KMS-11 (cell line): ENCODE data around the gene ZCCHC10.
"Not testable (repeated sequence)": the region's sequence is repeated elsewhere in the genome, so short reads cannot be mapped to it uniquely, and the experiment has no call there.

Source experiments
- H2AFZ ChIP-seq: fragments of 200-600 bp; sonication (generic); 2 replicates; pipeline ENCODE4 v1.6.1; 2016; ENCODE audit warnings: antibody characterized with exemption, mixed run types, low read depth
- H3K27ac ChIP-seq: fragments of 200-600 bp; sonication (generic); 2 replicates; pipeline ENCODE4 v1.6.1; 2016; ENCODE audit warnings: mild to moderate bottlenecking, mixed run types
- H3K27me3 ChIP-seq: fragments of 200-600 bp; sonication (generic); 2 replicates; pipeline ENCODE4 v1.6.1; 2017; ENCODE audit warnings: mild to moderate bottlenecking, low read depth, mixed run types, moderate library complexity; ENCODE audit not compliant: insufficient read depth
- H3K36me3 ChIP-seq: fragments of 200-600 bp; sonication (generic); 2 replicates; pipeline ENCODE4 v1.6.1; 2017; ENCODE audit warnings: mild to moderate bottlenecking, mixed run types; ENCODE audit not compliant: insufficient read depth
- H3K4me1 ChIP-seq: fragments of 200-600 bp; sonication (generic); 2 replicates; pipeline ENCODE4 v1.6.1; 2016; ENCODE audit warnings: mild to moderate bottlenecking, low read depth, mixed run types; ENCODE audit not compliant: poor library complexity, severe bottlenecking
- H3K4me2 ChIP-seq: fragments of 200-600 bp; sonication (generic); 2 replicates; pipeline ENCODE4 v1.7.0; 2016; ENCODE audit warnings: mild to moderate bottlenecking, mixed run types
- H3K4me3 ChIP-seq: fragments of 200-600 bp; sonication (generic); IDR thresholded peaks from 2 replicates; pipeline ENCODE4 v1.6.1; 2017; ENCODE audit warnings: low read depth, low read length, mixed read lengths; ENCODE audit not compliant: insufficient read depth
- H3K79me2 ChIP-seq: fragments of 200-600 bp; sonication (generic); 2 replicates; pipeline ENCODE4 v1.6.1; 2016; ENCODE audit warnings: low read depth, mixed run types; ENCODE audit not compliant: insufficient read depth
- H3K9ac ChIP-seq: fragments of 200-600 bp; sonication (generic); 2 replicates; pipeline ENCODE4 v1.6.1; 2016; ENCODE audit warnings: mild to moderate bottlenecking, mixed run types
- H4K20me1 ChIP-seq: fragments of 200-600 bp; sonication (generic); 2 replicates; pipeline ENCODE4 v1.6.1; 2016; ENCODE audit warnings: mild to moderate bottlenecking, mixed run types; ENCODE audit not compliant: insufficient read depth
- CTCF ChIP-seq: fragments of 200-600 bp; sonication (generic); conservative IDR thresholded peaks from 2 replicates; pipeline ENCODE4 v1.6.1; 2017; ENCODE audit warnings: low read depth, mild to moderate bottlenecking, antibody characterized with exemption, low read length, moderate library complexity, mixed read lengths

ZCCHC10 gene

GRCh38 chr5:132987531-132988408 is 38.6 kb downstream of the ZCCHC10 start:
- H3K9ac ChIP-seq, result no peak overlapping the region
- H4K20me1 ChIP-seq, result no peaks in the 10 kb centered on the region
- TF ChIP-seq CTCF, result no peak
- H3K4me3 ChIP-seq, result no peak overlapping the region
- H3K4me2 ChIP-seq, result no peak overlapping the region
- no peaks in the 10 kb centered on the region for H3K79me2 ChIP-seq
- H3K4me1 ChIP-seq, result no peaks in the 10 kb centered on the region
- no peaks in the 10 kb centered on the region for H3K36me3 ChIP-seq
- H3K27me3 ChIP-seq, result no peaks in the 10 kb centered on the region
- H3K27ac ChIP-seq, result no peak overlapping the region
- H2AFZ ChIP-seq, result no peak overlapping the region

- not testable (repeated sequence) for H3K4me2 ChIP-seq, H2AFZ ChIP-seq, H3K36me3 ChIP-seq, H3K27ac ChIP-seq, H3K9ac ChIP-seq, H3K4me3 ChIP-seq, H4K20me1 ChIP-seq, H3K4me1 ChIP-seq, H3K27me3 ChIP-seq, H3K79me2 ChIP-seq
These were observed 43.4 kb downstream of the ZCCHC10 start for GRCh38 chr5:132982971-132983370.

- no peak overlapping the region for H3K4me3 ChIP-seq
- no peak overlapping the region for H3K9ac ChIP-seq
- H3K4me2 ChIP-seq, result no peak overlapping the region
- H3K36me3 ChIP-seq, result no peaks in the 10 kb centered on the region
- no peaks in the 10 kb centered on the region for H3K27me3 ChIP-seq
- TF ChIP-seq CTCF, result no peak
- H3K27ac ChIP-seq, result no peak overlapping the region
- no peaks in the 10 kb centered on the region for H3K79me2 ChIP-seq
- H2AFZ ChIP-seq, result no peak overlapping the region
- no peaks in the 10 kb centered on the region for H4K20me1 ChIP-seq
- H3K4me1 ChIP-seq, result no peaks in the 10 kb centered on the region
These were observed 45.1 kb downstream of the ZCCHC10 start for GRCh38 chr5:132981288-132981687.

GRCh38 chr5:132979976-132980375 is 46.4 kb downstream of the ZCCHC10 start:
- Histone ChIP-seq H3K9ac (no peak overlapping the region), H4K20me1 (no peaks in the 10 kb centered on the region), H3K27ac (no peak overlapping the region), H2AFZ (no peak overlapping the region), H3K79me2 (no peaks in the 10 kb centered on the region), H3K36me3 (no peaks in the 10 kb centered on the region), H3K27me3 (no peaks in the 10 kb centered on the region), H3K4me2 (no peak overlapping the region), H3K4me3 (no peak overlapping the region), H3K4me1 (no peaks in the 10 kb centered on the region)
- no peak for TF ChIP-seq CTCF

GRCh38 chr5:132979367-132979940 is 46.9 kb downstream of the ZCCHC10 start:
- no peaks in the 10 kb centered on the region for H3K4me1 ChIP-seq
- no peaks in the 10 kb centered on the region for H3K79me2 ChIP-seq
- no peaks in the 10 kb centered on the region for H3K36me3 ChIP-seq
- no peak for TF ChIP-seq CTCF
- H4K20me1 ChIP-seq, result no peaks in the 10 kb centered on the region
- H3K4me2 ChIP-seq, result no peak overlapping the region
- no peak overlapping the region for H3K4me3 ChIP-seq
- H2AFZ ChIP-seq, result no peak overlapping the region
- H3K27ac ChIP-seq, result no peak overlapping the region
- no peak overlapping the region for H3K9ac ChIP-seq
- no peaks in the 10 kb centered on the region for H3K27me3 ChIP-seq
